Measurements from ENCODE around the gene CFAP77.

DNA sequence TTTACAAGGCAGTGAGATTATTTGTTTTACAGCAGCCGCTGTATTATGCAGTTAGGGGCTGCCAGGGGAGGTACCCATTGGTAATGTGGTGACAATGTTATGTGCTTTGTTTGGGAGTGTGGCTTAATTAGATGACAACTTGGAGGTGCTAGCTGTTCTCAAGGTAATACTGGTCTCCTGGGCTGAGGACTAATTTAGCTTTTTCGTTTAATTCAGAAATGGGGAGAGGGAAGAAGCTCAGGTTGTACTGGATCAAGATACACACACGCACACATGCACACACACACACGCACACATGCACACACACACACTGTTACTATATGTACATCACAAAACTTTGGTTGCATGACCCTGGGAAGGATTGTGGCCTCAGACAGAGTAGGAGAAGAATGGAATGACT, 37.9 kb downstream of the CFAP77 start:
- TF ChIP-seq SP2 (tag by site-specific recombination; IDR thresholded peaks at IDR 0.05) (no peak), KLF7 (tag by site-specific recombination; IDR thresholded peaks at IDR 0.05; ENCODE audit: borderline replicate concordance) (no peak)
